K562 (cell line): ENCODE results near the gene ARL2. TPM values are rescaled to one million over a fixed set of nuclear protein-coding genes. Genes with fewer than 3 reads are reported as not detected.

ENCODE experiments used
- ADNP ChIP-seq: fragments of 200-800 bp; sonication (Bioruptor generic); IDR thresholded peaks from 2 replicates; pipeline ENCODE4 v1.6.1; 2016; ENCODE audit warnings: missing genetic modification characterization, missing compliant biosample characterization
- HNRNPK ChIP-seq: fragments of 200-400 bp; formaldehyde crosslinking; IDR thresholded peaks from one replicate; pipeline ENCODE4 v1.6.1; 2018; ENCODE audit warnings: mild to moderate bottlenecking, low read depth, low read length; ENCODE audit not compliant: poor library complexity, severe bottlenecking
- HNRNPUL1 ChIP-seq: fragments of 200-400 bp; formaldehyde crosslinking; IDR thresholded peaks from 2 replicates; pipeline ENCODE4 v1.6.1; 2017; ENCODE audit warnings: low read length
- MNT ChIP-seq, 2 experiments: fragments of 450-650 bp; conservative IDR thresholded peaks; 2 replicates each; pipeline ENCODE4 v1.6.1; 2017; ENCODE audit warnings: mild to moderate bottlenecking in 2 of 2, moderate library complexity in 2 of 2
- MTA3 ChIP-seq: fragments of 450-650 bp; formaldehyde crosslinking; IDR thresholded peaks from 2 replicates; pipeline ENCODE4 v1.6.1; 2017; ENCODE audit warnings: mild to moderate bottlenecking, borderline replicate concordance
- NFE2L1 ChIP-seq: fragments of 450-650 bp; IDR thresholded peaks from 2 replicates; pipeline ENCODE4 v1.6.1; 2016; ENCODE audit warnings: missing genetic modification characterization, low read depth, mild to moderate bottlenecking, missing compliant biosample characterization, moderate library complexity, borderline replicate concordance
- NR0B1 ChIP-seq: fragments of 450-650 bp; IDR thresholded peaks from one replicate; pipeline ENCODE4 v1.6.1; 2018; ENCODE audit warnings: mild to moderate bottlenecking, moderate library complexity; ENCODE audit not compliant: partially characterized antibody
- RBM15 ChIP-seq: fragments of 200-400 bp; formaldehyde crosslinking; IDR thresholded peaks from 2 replicates; pipeline ENCODE4 v1.6.1; 2018; ENCODE audit warnings: mild to moderate bottlenecking, low read length, moderate library complexity; ENCODE audit not compliant: insufficient read depth
- ZNF12 ChIP-seq: sonication (generic); formaldehyde crosslinking; IDR thresholded peaks from 2 replicates; pipeline ENCODE4 v1.4.0; 2020; ENCODE audit warnings: mild to moderate bottlenecking, missing genetic modification reagents
- ZNF407 ChIP-seq: fragments of 450-650 bp; IDR thresholded peaks from 2 replicates; pipeline ENCODE4 v1.6.1; 2016; ENCODE audit warnings: low read depth
- polyA plus RNA-seq, 8 experiments: library from polyadenylated mRNA; depleted of rRNA in 4 of 8; stranded (reverse) in 5 of 8; unstranded in 3 of 8; fragments of >200 nt; fragmentation: Nextera tagmentation in 2 of 8; fragmentation: Illumina TruSeq in 1 of 8; extraction: Ambion mirVana in 2 of 8; extraction: Trizol in 1 of 8; gene quantifications; 2 replicates each; pipeline versions ENCODE4 v1.2.1 to v1.2.3, GENCODE V29; 2011 to 2014; ENCODE audit warnings: inconsistent platforms in 1 of 8, missing spikeins in 1 of 8
- total RNA-seq, 7 experiments: library from RNA; depleted of rRNA in 6 of 7; stranded (reverse); fragments of >200 nt in 6 of 7; fragmentation: Illumina TruSeq in 2 of 7; extraction: Trizol in 2 of 7; gene quantifications; 2 replicates each; pipeline versions ENCODE4 v1.2.1 to v1.2.3, GENCODE V29; 2011 to 2021; ENCODE audit warnings: low replicate concordance in 1 of 7
- TF ChIP-seq, protein P1 (sequence below): fragments of 250-450 bp; sonication (Bioruptor Pico); IDR thresholded peaks from 2 replicates; pipeline ENCODE4 v1.8.0; 2021; ENCODE audit warnings: mild to moderate bottlenecking, moderate library complexity

The ARL2 gene
- total and polyA plus RNA-seq, 9 of the 15 experiments (the other 6 are each of a cell fraction or from before 2014, with no cell fraction given), result 5.7 to 154 (median 92.2) TPM

- TF ChIP-seq ZNF407 (peak; percentile 77), RBM15 (no peak), NR0B1 (no peak), HNRNPUL1 (no peak), ADNP (tag) (peak; percentile 10; the same call in 1 of the 2 replicates), NFE2L1 (no peak), ZNF12 (CRISPR knock-in tag) (no peak), MNT (conservative IDR thresholded peaks at IDR 0.05) (peak; percentile 91 to 94), MTA3 (peak; percentile 64; the same call in 1 of the 2 replicates), HNRNPK (no peak)
- TF ChIP-seq, protein P1, sequence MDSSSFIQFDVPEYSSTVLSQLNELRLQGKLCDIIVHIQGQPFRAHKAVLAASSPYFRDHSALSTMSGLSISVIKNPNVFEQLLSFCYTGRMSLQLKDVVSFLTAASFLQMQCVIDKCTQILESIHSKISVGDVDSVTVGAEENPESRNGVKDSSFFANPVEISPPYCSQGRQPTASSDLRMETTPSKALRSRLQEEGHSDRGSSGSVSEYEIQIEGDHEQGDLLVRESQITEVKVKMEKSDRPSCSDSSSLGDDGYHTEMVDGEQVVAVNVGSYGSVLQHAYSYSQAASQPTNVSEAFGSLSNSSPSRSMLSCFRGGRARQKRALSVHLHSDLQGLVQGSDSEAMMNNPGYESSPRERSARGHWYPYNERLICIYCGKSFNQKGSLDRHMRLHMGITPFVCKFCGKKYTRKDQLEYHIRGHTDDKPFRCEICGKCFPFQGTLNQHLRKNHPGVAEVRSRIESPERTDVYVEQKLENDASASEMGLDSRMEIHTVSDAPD (CRISPR knock-in tag), result no peak
These were observed at the start of gene ARL2 (continued) for GRCh38 chr11:65013888-65014725.
